Neural cell (in vitro differentiated cells): ENCODE measurements around the gene ADARB1. TPM values are rescaled to one million over a fixed set of nuclear protein-coding genes. Genes with fewer than 3 reads are reported as not detected.

ENCODE experiments used
- H2AFZ ChIP-seq: fragments of 200-600, 300-800 bp; sonication (generic), shearing (Covaris generic); 2 replicates; pipeline ENCODE4 v1.6.0; 2014; ENCODE audit warnings: low read depth, mild to moderate bottlenecking, antibody characterized with exemption, low read length, moderate library complexity
- H3F3A ChIP-seq: fragments of 200-600 bp; shearing (Covaris generic); 2 replicates; pipeline ENCODE4 v1.6.1; 2016; ENCODE audit warnings: mild to moderate bottlenecking, moderate library complexity, mixed read lengths, antibody characterized with exemption, low read length; ENCODE audit not compliant: insufficient read depth, poor library complexity, severe bottlenecking
- H3K27ac ChIP-seq: fragments of 200-600, 300-800 bp; sonication (generic), shearing (Covaris generic); 2 replicates; pipeline ENCODE4 v1.5.1; 2014; ENCODE audit warnings: mild to moderate bottlenecking, low read length, moderate library complexity
- H3K27me3 ChIP-seq: fragments of 300-800, 200-600 bp; sonication (generic), shearing (Covaris generic); 2 replicates; pipeline ENCODE4 v1.6.0; 2014; ENCODE audit warnings: mild to moderate bottlenecking, low read depth, low read length, moderate library complexity; ENCODE audit not compliant: insufficient read depth
- H3K36me3 ChIP-seq: fragments of 300-800, 200-600 bp; sonication (generic), shearing (Covaris generic); 2 replicates; pipeline ENCODE4 v1.5.1; 2014; ENCODE audit warnings: mild to moderate bottlenecking, antibody characterized with exemption, low read length, moderate library complexity; ENCODE audit not compliant: insufficient read depth
- H3K4me2 ChIP-seq: fragments of 300-800, 200-600 bp; sonication (generic), shearing (Covaris generic); 2 replicates; pipeline ENCODE4 v1.6.0; 2014; ENCODE audit warnings: mild to moderate bottlenecking, low read length
- H3K4me3 ChIP-seq: fragments of 300-800, 200-600 bp; sonication (generic), shearing (Covaris generic); 2 replicates; pipeline ENCODE4 v1.5.1; 2014; ENCODE audit warnings: mild to moderate bottlenecking, low read length, moderate library complexity
- H3K79me2 ChIP-seq: fragments of 200-600 bp; shearing (Covaris generic); replicated peaks from 2 replicates; pipeline ENCODE4 v1.6.0; 2014; ENCODE audit warnings: mild to moderate bottlenecking, low read length, moderate library complexity; ENCODE audit not compliant: insufficient read depth
- H3K9ac ChIP-seq: fragments of 300-800, 200-600 bp; sonication (generic), shearing (Covaris generic); 2 replicates; pipeline ENCODE4 v1.6.1; 2016; ENCODE audit warnings: mild to moderate bottlenecking, low read length, mixed read lengths
- H3K9me2 ChIP-seq: fragments of 200-600 bp; shearing (Covaris generic); 2 replicates; pipeline ENCODE4 v1.6.1; 2016; ENCODE audit warnings: mild to moderate bottlenecking, low read length, mixed read lengths; ENCODE audit not compliant: insufficient read depth
- H3K9me3 ChIP-seq: fragments of 200-600, 300-800 bp; sonication (generic), shearing (Covaris generic); 2 replicates; pipeline ENCODE4 v1.6.1; 2016; ENCODE audit warnings: mild to moderate bottlenecking, mixed run types, low read length, moderate library complexity, mixed read lengths
- H4K20me1 ChIP-seq: fragments of 200-600 bp; shearing (Covaris generic); 2 replicates; pipeline ENCODE4 v1.6.1; 2016; ENCODE audit warnings: mild to moderate bottlenecking, mixed run types; ENCODE audit not compliant: insufficient read depth
- CTCF ChIP-seq: fragments of 450-650 bp; IDR thresholded peaks from 2 replicates; pipeline ENCODE4 v1.5.1; 2014; ENCODE audit warnings: antibody characterized with exemption, mild to moderate bottlenecking, moderate library complexity; ENCODE audit not compliant: poor library complexity, severe bottlenecking
- EP300 ChIP-seq: fragments of 450-650 bp; conservative IDR thresholded peaks from 2 replicates; pipeline ENCODE4 v1.6.1; 2014; ENCODE audit warnings: antibody characterized with exemption, mild to moderate bottlenecking, moderate library complexity; ENCODE audit not compliant: poor library complexity, severe bottlenecking
- EZH2 ChIP-seq: fragments of 200-600, 300-800 bp; shearing (Covaris generic), sonication (generic); IDR thresholded peaks from 2 replicates; pipeline ENCODE4 v1.6.1; 2014; ENCODE audit warnings: antibody characterized with exemption, low read length, borderline replicate concordance, mild to moderate bottlenecking; ENCODE audit not compliant: insufficient read depth, poor library complexity, severe bottlenecking
- POLR2AphosphoS5 ChIP-seq: IDR thresholded peaks from 2 replicates; pipeline ENCODE4 v1.6.1; 2012
- RAD21 ChIP-seq: fragments of 450-650 bp; conservative IDR thresholded peaks from 2 replicates; pipeline ENCODE4 v1.6.1; 2014; ENCODE audit warnings: antibody characterized with exemption, mild to moderate bottlenecking, moderate library complexity
- TAF1 ChIP-seq: IDR thresholded peaks from 2 replicates; pipeline ENCODE4 v1.6.1; 2012; ENCODE audit warnings: low read depth
- polyA plus RNA-seq: library from polyadenylated mRNA; depleted of rRNA; stranded (reverse); fragments of >200 nt; gene quantifications from 2 replicates; pipeline ENCODE4 v1.2.3, GENCODE V29; 2014
- TF ChIP-seq, protein P1 (sequence below): IDR thresholded peaks from 2 replicates; pipeline ENCODE4 v1.6.1; 2012; ENCODE audit warnings: borderline replicate concordance

Gene ADARB1
- polyA plus RNA-seq, 1 donor from 2014 or later = 8.9 TPM

DNA sequence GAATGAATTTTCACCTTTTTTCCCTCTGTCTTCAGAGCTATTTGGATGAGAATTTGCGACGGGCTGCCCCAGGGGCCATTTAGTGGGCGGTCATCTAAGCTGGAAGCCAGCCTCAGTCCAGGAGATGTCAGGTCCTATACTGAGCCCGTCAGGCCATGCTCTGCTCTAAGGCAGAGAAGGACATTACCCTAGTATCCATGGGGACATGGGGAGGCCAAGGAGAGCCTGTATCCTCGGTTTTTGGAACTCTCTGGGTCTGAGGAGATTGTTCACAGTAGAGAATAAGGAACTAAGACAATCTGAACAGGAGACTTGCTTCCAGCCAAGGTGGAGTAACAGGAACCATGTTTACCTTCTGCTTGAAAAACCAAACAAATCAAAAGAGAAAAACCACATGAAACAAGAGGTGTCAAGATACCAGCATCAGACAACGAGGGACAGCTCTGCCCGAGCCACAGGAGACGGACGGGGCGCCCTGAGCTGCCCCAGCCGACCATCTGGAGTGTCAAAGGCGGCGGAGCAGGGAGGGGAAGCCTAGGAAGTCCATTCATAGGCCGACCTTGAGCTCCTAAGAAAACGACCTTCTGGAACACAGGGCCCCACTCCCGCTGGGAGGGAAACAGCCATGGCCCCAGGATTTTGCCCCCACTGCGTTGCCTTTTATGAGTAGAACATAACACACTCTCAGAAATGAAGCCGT is 20.0 kb upstream of the ADARB1 start:
- Histone ChIP-seq H3K27me3 (no peaks in the 10 kb centered on the region), H2AFZ (no peak overlapping the region), H3K36me3 (no peaks in the 10 kb centered on the region), H4K20me1 (no peaks in the 10 kb centered on the region), H3K9ac (no peak overlapping the region), H3K9me2 (no peaks in the 10 kb centered on the region), H3K79me2 (no peaks in the 10 kb centered on the region), H3F3A (no peaks in the 10 kb centered on the region), H3K9me3 (no peaks in the 10 kb centered on the region), H3K27ac (no peak overlapping the region), H3K4me2 (no peak overlapping the region), H3K4me3 (no peak overlapping the region)
- TF ChIP-seq EZH2 (no peak), POLR2AphosphoS5 (no peak), EP300 (no peak), CTCF (no peak), RAD21 (no peak)

- no peaks in the 10 kb centered on the region for H3K79me2 ChIP-seq
- H3K4me3 ChIP-seq = no peak overlapping the region
- no peaks in the 10 kb centered on the region for H4K20me1 ChIP-seq
- H3F3A ChIP-seq = no peaks in the 10 kb centered on the region
- H3K27me3 ChIP-seq = no peaks in the 10 kb centered on the region
- no peak overlapping the region for H3K9ac ChIP-seq
- H3K9me2 ChIP-seq = no peaks in the 10 kb centered on the region
- H3K4me2 ChIP-seq = no peak overlapping the region
- no peak overlapping the region for H2AFZ ChIP-seq
- H3K9me3 ChIP-seq = no peaks in the 10 kb centered on the region
- TF ChIP-seq RAD21 = no peak
- H3K36me3 ChIP-seq = no peaks in the 10 kb centered on the region
- no peak overlapping the region for H3K27ac ChIP-seq
Measured at GRCh38 chr21:45054927-45055612, 19.3 kb upstream of the ADARB1 start.

DNA sequence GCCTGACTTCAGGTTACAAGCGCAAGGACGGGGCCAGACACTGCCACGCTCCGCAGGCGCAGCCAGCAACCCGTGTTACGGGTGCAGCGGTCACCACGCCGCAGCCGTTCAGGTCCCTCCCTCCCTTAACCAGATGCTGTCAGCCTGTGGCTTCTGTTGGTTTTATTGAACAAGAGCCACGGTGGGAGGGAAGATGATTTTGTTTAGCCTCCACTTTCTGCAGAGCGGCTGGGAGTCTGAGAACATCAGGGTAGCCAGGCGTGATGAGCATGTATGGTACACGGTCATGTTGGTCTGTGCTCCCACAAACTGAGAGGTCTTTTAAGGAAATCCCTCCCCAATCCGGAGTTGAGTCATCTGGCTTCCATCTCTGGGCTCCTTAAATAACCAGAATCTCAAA is 18.5 kb upstream of the ADARB1 start:
- H3K79me2 ChIP-seq = no peaks in the 10 kb centered on the region
- no peak overlapping the region for H3K27ac ChIP-seq
- H3K9me2 ChIP-seq = no peaks in the 10 kb centered on the region
- H3K4me3 ChIP-seq = no peak overlapping the region
- H3K9me3 ChIP-seq = no peaks in the 10 kb centered on the region
- H2AFZ ChIP-seq = no peak overlapping the region
- H3F3A ChIP-seq = no peaks in the 10 kb centered on the region
- no peak for TF ChIP-seq TAF1
- TF ChIP-seq, protein P1, sequence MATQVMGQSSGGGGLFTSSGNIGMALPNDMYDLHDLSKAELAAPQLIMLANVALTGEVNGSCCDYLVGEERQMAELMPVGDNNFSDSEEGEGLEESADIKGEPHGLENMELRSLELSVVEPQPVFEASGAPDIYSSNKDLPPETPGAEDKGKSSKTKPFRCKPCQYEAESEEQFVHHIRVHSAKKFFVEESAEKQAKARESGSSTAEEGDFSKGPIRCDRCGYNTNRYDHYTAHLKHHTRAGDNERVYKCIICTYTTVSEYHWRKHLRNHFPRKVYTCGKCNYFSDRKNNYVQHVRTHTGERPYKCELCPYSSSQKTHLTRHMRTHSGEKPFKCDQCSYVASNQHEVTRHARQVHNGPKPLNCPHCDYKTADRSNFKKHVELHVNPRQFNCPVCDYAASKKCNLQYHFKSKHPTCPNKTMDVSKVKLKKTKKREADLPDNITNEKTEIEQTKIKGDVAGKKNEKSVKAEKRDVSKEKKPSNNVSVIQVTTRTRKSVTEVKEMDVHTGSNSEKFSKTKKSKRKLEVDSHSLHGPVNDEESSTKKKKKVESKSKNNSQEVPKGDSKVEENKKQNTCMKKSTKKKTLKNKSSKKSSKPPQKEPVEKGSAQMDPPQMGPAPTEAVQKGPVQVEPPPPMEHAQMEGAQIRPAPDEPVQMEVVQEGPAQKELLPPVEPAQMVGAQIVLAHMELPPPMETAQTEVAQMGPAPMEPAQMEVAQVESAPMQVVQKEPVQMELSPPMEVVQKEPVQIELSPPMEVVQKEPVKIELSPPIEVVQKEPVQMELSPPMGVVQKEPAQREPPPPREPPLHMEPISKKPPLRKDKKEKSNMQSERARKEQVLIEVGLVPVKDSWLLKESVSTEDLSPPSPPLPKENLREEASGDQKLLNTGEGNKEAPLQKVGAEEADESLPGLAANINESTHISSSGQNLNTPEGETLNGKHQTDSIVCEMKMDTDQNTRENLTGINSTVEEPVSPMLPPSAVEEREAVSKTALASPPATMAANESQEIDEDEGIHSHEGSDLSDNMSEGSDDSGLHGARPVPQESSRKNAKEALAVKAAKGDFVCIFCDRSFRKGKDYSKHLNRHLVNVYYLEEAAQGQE = no peak
- no peaks in the 10 kb centered on the region for H3K27me3 ChIP-seq
- no peak overlapping the region for H3K4me2 ChIP-seq
- H3K9ac ChIP-seq = no peak overlapping the region
- H3K36me3 ChIP-seq = no peaks in the 10 kb centered on the region
- no peaks in the 10 kb centered on the region for H4K20me1 ChIP-seq
